AG09319 (cell line): ENCODE data around the gene NXN.
"Not testable (repeated sequence)": the region's sequence is repeated elsewhere in the genome, so short reads cannot be mapped to it uniquely, and the experiment has no call there.

Experiments used
- DNase-seq: peaks from one replicate; pipeline ENCODE4 v3.0.0-alpha.2; 2010; ENCODE audit warnings: low read depth; ENCODE audit errors: extremely low read depth
- CTCF ChIP-seq: IDR thresholded peaks from 2 replicates; pipeline ENCODE4 v1.5.1; 2011; ENCODE audit warnings: low read depth, mild to moderate bottlenecking, inconsistent platforms, low read length, moderate library complexity

Gene NXN

GRCh38 chr17:929586-929985, 50.0 kb downstream of the NXN start:
- DNase-seq, result no peak
- no peak for TF ChIP-seq CTCF

GRCh38 chr17:927611-928461, 51.7 kb downstream of the NXN start:
- no peak; the same call in 1 of the 2 replicates for TF ChIP-seq CTCF
- DNase-seq, result peak; percentile 92

- no peak for TF ChIP-seq CTCF
- no peak for DNase-seq
Measured at GRCh38 chr17:925817-926216, 53.8 kb downstream of the NXN start.

- no peak for TF ChIP-seq CTCF
- DNase-seq, result no peak
Measured at GRCh38 chr17:924711-925475, 54.7 kb downstream of the NXN start.

GRCh38 chr17:924306-924705, 55.3 kb downstream of the NXN start:
- not testable (repeated sequence) for DNase-seq

GRCh38 chr17:923633-924032, 55.9 kb downstream of the NXN start:
- no peak for TF ChIP-seq CTCF
- no peak for DNase-seq

- no peak for DNase-seq
- no peak for TF ChIP-seq CTCF
Measured at GRCh38 chr17:921161-921560, 58.4 kb downstream of the NXN start.
